A673 (cell line): ENCODE data around the gene PTGES.

Source experiments
- CTCF ChIP-seq: fragments of 300-800, 200-600 bp; sonication (generic); conservative IDR thresholded peaks from 2 replicates; pipeline ENCODE4 v1.5.1; 2017; ENCODE audit warnings: low read depth, mild to moderate bottlenecking, antibody characterized with exemption, low read length, moderate library complexity, mixed read lengths
- EZH2 ChIP-seq: fragments of 200-600 bp; sonication (generic); IDR thresholded peaks from 2 replicates; pipeline ENCODE4 v1.6.1; 2017; ENCODE audit warnings: borderline replicate concordance, low read depth, mild to moderate bottlenecking, mixed read lengths, antibody characterized with exemption, low read length; ENCODE audit not compliant: poor library complexity, severe bottlenecking

- TF ChIP-seq CTCF (no peak), EZH2 (no peak)
Observed at GRCh38 chr9:129749575-129749974, 3.3 kb downstream of the PTGES start.
